DND-41 (cell line): Measurements from ENCODE around the gene NEDD9.

ENCODE experiments used
- CTCF ChIP-seq: IDR thresholded peaks from 2 replicates; pipeline ENCODE4 v1.5.1; 2012; ENCODE audit warnings: borderline replicate concordance, low read length, moderate library complexity, mild to moderate bottlenecking; ENCODE audit not compliant: poor library complexity, severe bottlenecking; ENCODE audit errors: extremely low read depth
- EZH2 ChIP-seq: IDR thresholded peaks from 3 replicates; pipeline ENCODE4 v1.6.1; 2012; ENCODE audit warnings: borderline replicate concordance, low read depth, mild to moderate bottlenecking, moderate library complexity, low read length, inconsistent platforms; ENCODE audit not compliant: severe bottlenecking

GRCh38 chr6:11197175-11197536 is 35.3 kb downstream of the NEDD9 start:
- TF ChIP-seq CTCF (no peak), EZH2 (no peak)
